ENCODE results near the gene LCN10. TPM values are rescaled to one million over a fixed set of nuclear protein-coding genes. Genes with fewer than 3 reads are reported as not detected.
"Not testable (repeated sequence)": the region's sequence is repeated elsewhere in the genome, so short reads cannot be mapped to it uniquely, and the experiment has no call there.

Gene LCN10
- total and polyA plus RNA-seq, 2 experiments from 2014 or later: not detected

DNA sequence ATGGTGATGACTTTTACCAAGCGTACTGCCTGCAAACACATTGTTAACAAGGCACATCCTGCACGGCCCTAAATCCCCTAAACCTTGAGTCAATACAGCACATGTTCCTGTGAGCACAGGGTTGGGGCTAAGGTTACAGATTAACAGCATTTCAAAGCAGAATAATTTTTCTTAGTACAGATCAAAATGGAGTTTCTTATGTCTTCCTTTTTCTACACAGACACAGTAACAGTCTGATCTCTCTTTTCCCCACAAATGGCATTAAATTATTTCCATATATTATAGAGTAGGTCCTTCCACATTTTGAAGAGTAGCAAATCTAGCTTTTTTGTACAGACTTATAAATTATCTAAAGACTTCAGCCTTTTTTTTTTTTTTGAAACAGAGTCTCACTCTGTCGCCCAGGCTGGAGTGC, 46.8 kb upstream of the LCN10 start:
- Histone ChIP-seq H3K9me2 (replicated peaks; ENCODE audit: insufficient read depth) (no peaks in the 10 kb centered on the region), H3K27me3 (no peaks in the 10 kb centered on the region), H3K9me3 (ENCODE audit: low read depth) (no peaks in the 10 kb centered on the region), H3K4me3 (no peak overlapping the region), H2AFZ (no peak overlapping the region), H3K79me2 (peaks cover 17% of the 10 kb centered on the region), H3K27ac (peak overlapping the region; percentile 99), H3K4me2 (peak overlapping the region; percentile 79), H3K4me1 (ENCODE audit: insufficient read depth) (peaks cover 40% of the 10 kb centered on the region), H4K20me1 (ENCODE audit: insufficient read depth, poor library complexity, severe bottlenecking) (no peaks in the 10 kb centered on the region), H3K36me3 (replicated peaks; ENCODE audit: insufficient read depth, low read depth) (no peaks in the 10 kb centered on the region)
- DNase-seq (ENCODE audit: low spot score): no peak
- TF ChIP-seq EZH2 (IDR thresholded peaks at IDR 0.05; ENCODE audit: borderline replicate concordance) (no peak), CTCF (IDR thresholded peaks at IDR 0.05; ENCODE audit: poor library complexity) (no peak), EZH2phosphoT487 (IDR thresholded peaks at IDR 0.05; ENCODE audit: low read depth, severe bottlenecking, unreplicated experiment) (no peak)
- 36% methylated on average over 2 of the region's 3 CpGs for WGBS (ENCODE audit: low lambda C conversion rate, missing lambda C conversion rate)

DNA sequence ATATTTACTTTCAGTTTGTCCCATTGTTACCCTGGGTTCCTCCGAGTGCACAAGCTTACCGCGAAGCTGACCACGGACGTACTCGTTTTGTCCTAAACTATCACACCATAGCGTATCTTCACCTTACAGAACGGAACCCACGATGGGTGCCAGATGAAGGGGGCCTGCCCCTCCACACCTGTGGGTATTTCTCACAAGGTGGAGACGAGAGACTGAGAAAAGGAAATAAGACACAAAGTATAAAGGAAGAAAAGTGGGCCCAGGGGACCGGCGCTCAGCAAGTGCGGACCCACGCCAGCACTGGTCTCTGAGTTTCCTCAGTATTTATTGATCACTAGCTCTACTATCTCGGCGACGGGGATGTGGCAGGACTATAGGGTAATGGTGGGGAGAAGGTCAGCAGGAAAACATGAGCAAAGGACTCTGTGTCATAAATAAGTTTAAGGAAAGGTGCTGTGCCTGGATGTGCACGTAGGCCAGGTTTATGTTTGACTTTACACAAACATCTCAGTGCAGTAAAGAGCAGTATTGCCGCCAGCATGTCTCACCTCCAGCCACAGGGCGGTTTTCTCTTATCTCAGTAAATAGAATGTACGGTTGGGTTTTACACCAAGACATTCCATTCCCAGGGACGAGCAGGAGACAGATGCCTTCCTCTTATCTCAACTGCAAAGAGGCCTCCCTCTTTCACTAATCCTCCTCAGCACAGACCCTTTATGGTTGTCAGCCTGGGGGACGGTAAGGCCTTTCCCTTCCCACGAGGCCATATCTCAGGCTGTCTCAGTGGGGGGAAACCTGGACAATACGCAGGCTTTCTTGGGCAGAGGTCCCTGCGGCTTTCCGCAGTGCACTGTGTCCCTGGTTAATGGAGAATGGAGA, 46.1 kb upstream of the LCN10 start:
- not testable (repeated sequence) for H4K20me1 ChIP-seq (ENCODE audit: insufficient read depth, poor library complexity, severe bottlenecking); DNase-seq (ENCODE audit: low spot score); H3K4me3 ChIP-seq; H3K27me3 ChIP-seq; H3K9me2 ChIP-seq (replicated peaks; ENCODE audit: insufficient read depth); H3K9me3 ChIP-seq (ENCODE audit: low read depth); H3K36me3 ChIP-seq (replicated peaks; ENCODE audit: insufficient read depth, low read depth); H2AFZ ChIP-seq
- Histone ChIP-seq H3K4me2 (peak overlapping the region; percentile 79), H3K4me1 (ENCODE audit: insufficient read depth) (peaks cover 34% of the 10 kb centered on the region), H3K79me2 (peaks cover 12% of the 10 kb centered on the region), H3K27ac (peak overlapping the region; percentile 99)
- WGBS (ENCODE audit: low lambda C conversion rate, missing lambda C conversion rate): 24% methylated on average over 27 of the region's 27 CpGs

GRCh38 chr9:136787690-136788400, 45.1 kb upstream of the LCN10 start:
- no peak for TF ChIP-seq EZH2phosphoT487 (IDR thresholded peaks at IDR 0.05; ENCODE audit: low read depth, severe bottlenecking, unreplicated experiment)
- TF ChIP-seq EZH2 (IDR thresholded peaks at IDR 0.05; ENCODE audit: borderline replicate concordance): no peak
- peak; percentile 81 for TF ChIP-seq CTCF (IDR thresholded peaks at IDR 0.05; ENCODE audit: poor library complexity)
- Histone ChIP-seq H3K36me3 (replicated peaks; ENCODE audit: insufficient read depth, low read depth) (no peaks in the 10 kb centered on the region), H3K9me2 (replicated peaks; ENCODE audit: insufficient read depth) (no peaks in the 10 kb centered on the region), H3K9me3 (ENCODE audit: low read depth) (no peaks in the 10 kb centered on the region), H3K79me2 (peaks cover 12% of the 10 kb centered on the region), H2AFZ (no peak overlapping the region), H3K27me3 (no peaks in the 10 kb centered on the region), H3K27ac (peak overlapping the region; percentile 99), H3K4me2 (peak overlapping the region; percentile 79), H3K4me1 (ENCODE audit: insufficient read depth) (peaks cover 30% of the 10 kb centered on the region), H3K4me3 (peak overlapping the region; percentile 8), H4K20me1 (ENCODE audit: insufficient read depth, poor library complexity, severe bottlenecking) (no peaks in the 10 kb centered on the region)
- WGBS (ENCODE audit: low lambda C conversion rate, missing lambda C conversion rate): 19% methylated on average over 21 of the region's 21 CpGs
- peak; percentile 90 for DNase-seq (ENCODE audit: low spot score)

GRCh38 chr9:136786983-136787382, 44.2 kb upstream of the LCN10 start:
- H3K27ac ChIP-seq; H3K4me3 ChIP-seq; H2AFZ ChIP-seq; DNase-seq (ENCODE audit: low spot score); H3K79me2 ChIP-seq; H4K20me1 ChIP-seq (ENCODE audit: insufficient read depth, poor library complexity, severe bottlenecking); H3K9me3 ChIP-seq (ENCODE audit: low read depth); H3K4me2 ChIP-seq; H3K36me3 ChIP-seq (replicated peaks; ENCODE audit: insufficient read depth, low read depth); H3K27me3 ChIP-seq; H3K9me2 ChIP-seq (replicated peaks; ENCODE audit: insufficient read depth): not testable (repeated sequence)
- peaks cover 27% of the 10 kb centered on the region for H3K4me1 ChIP-seq (ENCODE audit: insufficient read depth)
- WGBS (ENCODE audit: low lambda C conversion rate, missing lambda C conversion rate): 57% methylated on average over 4 of the region's 4 CpGs

Measured in hepatocyte (in vitro differentiated cells).